Measurements from ENCODE around the gene TMTC2.
"Not testable (repeated sequence)": the region's sequence is repeated elsewhere in the genome, so short reads cannot be mapped to it uniquely, and the experiment has no call there.

The TMTC2 gene

DNA sequence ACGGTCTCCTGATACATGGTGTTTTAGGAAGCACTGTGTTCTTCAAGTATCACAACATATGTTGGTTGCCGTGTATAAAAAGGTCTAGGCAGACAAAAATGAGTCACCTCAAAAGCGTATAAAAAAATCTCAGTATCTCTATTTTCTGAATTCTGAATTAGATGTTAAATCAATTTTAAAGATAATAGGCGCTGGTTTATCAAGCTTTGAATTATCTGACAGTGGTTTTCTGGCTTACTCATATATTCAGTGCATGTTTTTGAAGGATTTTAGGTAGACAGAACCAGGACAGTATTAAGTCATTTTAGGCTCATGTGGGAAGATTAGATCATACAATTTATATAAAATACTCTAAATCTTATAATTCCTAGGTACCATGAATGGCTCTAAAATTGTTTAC lies 110.8 kb downstream of the TMTC2 start:
- DNase-seq = no peak

DNA sequence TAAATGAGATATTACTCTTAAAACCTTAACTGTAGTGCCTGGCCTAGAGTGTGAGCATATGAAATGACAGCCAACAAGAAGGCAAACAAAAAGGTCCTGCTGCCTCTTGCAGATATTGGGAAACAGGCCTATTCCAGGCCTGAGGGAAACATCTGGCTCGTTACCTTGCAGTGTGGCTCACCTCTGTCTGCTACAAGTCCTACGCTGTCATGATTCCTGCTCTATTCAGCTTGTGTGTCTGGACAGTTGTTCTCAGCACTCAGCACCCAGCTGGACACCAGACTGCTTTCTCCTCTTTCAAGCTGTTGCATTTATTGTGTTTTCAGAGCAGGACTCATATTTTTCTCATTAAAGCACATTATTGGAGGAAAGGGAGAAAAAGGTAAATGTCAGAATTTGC lies 113.5 kb downstream of the TMTC2 start:
- DNase-seq = no peak

DNA sequence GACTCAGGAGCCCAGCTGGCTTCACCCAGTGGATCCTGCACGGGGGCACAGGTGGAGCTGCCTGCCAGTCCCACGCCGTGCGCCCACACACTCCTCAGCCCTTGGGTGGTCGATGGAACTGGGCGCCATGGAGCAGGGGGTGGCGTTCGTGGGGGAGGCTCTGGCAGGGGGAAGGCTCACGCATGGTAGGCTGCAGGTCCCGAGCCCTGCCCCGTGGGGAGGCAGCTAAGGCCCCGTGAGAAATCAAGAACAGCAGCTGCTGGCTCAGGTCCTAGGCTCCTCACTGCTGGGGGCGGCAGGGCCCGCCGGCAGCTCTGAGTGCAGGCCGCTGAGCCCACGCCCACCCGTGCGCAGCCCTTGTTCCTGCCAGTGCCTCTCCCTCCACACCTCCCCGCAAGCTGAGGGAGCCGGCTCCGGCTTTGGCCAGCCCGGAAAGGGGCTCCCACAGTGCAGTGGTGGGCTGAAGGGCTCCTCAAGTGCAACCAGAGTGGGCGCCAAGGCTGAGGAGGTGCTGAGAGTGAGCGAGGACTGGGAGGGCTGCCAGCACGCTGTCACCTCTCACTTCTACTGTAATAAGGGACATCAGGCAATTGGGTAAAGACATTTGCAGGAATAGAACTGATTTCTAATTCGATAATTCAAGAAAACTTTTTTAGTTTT lies 115.4 kb downstream of the TMTC2 start:
- DNase-seq = no peak

DNA sequence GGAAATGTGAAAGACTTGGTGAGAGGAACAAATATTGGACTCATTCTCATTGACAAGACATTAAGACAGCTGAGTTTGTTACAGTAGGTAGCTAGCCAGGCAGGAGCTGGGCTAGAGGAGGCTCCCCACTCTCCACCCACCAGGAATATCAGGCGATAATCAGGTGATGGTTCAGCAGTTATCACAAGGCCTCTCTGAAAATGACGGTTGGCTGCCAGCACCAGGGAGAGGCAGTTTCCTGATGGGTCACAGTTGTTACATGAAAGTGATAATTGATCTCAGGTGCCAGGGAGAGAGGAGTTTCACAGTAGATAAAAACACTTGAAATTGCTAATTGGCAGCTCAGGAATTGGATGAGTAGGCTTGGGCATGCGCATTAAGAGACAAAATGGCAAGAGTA lies 116.5 kb downstream of the TMTC2 start:
- DNase-seq = no peak

DNA sequence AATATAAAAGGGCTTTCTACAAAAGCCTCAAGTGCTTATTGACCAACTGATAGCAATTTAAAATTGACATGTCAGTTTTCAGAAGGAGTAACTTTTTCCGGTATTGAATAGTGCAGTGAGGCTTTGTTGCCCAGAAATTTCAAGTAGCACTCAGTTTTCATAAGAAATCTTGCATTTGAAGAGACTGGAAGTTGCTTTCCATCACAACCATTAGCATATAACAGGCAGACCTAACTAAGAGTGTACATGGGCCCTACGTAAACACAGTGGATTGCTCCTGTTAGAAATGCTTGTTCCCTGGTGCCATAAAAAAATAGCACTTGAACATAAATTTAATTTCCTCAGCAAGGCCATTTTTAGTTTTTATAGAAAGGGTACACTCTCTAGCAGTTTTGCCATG lies 117.9 kb downstream of the TMTC2 start:
- no peak for DNase-seq

DNA sequence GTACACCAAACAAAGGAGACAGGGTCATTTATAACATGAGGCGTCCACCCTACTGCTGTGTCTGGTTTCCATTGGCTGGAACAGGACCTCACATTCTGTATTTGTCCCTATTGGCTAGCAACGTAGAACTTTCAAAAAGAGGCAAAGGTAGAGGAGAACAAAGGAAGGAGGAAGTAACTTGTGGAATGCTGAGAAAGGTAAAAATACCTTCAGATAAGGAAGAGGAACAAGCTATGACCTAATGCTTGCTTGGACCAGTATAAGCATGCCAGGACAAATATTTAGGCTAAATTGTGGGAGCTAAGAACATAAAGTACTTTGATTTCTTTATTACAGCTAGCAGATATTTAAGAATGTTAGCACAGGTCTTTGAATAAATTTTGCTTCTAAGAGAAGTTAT lies 118.3 kb downstream of the TMTC2 start:
- DNase-seq = not testable (repeated sequence)

DNA sequence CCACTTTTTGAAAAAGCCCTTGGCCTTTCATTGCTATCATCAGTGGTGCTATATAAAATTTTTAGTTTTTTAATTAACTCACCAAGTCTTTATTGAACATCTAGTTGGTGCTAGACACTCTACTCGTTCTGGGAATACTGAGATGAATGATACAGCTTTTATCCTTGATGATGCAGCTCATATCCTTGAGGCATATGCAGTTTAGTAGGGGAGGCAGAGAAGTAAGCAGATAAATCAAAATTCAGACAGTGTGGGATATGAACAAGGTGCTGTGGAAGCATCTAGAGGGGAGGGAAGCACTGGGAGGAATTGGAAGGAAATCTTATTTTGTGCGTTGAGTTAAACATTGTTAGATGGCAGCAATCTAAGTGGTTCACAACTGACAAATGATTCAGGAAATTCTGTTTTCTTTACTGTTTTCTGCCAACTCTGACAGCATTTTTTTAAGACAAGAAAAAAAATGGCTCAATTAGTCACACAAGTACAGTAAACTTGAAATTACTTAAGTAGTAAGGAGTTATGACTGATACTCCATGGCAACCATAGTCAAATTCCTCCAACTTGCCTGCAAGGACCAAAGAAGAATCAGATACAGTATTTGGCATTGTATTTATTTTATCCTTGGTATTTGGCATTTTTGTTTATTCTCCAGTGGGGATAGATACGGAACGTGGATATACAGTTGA lies 119.2 kb downstream of the TMTC2 start:
- no peak for DNase-seq

DNA sequence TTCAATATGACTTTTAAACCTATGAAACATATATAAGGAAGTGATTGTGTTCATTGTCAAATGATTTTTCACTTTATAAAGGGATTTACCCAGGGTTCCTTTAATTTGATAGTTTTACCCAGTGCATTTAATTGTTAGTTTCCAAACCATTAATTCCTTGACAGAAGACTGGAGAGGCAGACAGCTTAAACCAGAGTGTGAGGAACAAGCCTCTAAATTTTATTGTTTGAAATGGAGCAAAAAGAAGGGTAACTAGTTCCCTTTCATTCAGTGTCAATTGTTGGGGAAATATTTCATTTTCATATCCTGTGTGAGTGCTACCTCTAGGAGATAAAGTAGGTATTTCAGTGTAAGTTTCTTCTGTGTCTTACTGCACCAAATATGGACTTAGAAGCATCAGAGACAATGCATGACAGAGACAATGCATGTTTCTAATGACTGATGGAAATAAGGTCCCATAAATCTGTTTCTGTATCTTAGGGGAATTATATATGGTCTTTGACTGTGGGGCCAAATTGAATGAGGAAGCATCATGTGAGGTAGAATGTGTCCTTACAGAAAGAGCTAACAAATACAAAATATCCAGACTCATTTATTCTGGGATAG lies 120.5 kb downstream of the TMTC2 start:
- no peak for DNase-seq

DNA sequence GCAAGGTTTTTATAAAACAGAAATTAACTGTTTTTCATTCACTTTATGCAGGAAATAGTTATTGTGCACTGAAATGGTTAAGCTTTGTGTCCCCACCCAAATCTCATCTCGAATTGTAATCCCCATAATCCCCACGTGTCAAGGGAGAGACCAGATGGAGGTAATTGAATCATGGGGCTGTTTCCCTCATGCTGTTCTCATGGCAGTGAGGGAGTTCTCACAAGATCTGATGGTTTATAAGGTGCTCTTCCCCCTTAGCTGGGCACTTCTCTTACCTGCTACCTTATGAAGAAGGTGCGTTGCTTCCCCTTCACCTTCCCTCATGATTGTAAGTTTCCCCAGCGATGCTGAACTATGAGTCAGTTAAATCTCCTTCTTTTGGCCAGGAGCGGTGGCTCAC lies 123.9 kb downstream of the TMTC2 start:
- DNase-seq = no peak

DNA sequence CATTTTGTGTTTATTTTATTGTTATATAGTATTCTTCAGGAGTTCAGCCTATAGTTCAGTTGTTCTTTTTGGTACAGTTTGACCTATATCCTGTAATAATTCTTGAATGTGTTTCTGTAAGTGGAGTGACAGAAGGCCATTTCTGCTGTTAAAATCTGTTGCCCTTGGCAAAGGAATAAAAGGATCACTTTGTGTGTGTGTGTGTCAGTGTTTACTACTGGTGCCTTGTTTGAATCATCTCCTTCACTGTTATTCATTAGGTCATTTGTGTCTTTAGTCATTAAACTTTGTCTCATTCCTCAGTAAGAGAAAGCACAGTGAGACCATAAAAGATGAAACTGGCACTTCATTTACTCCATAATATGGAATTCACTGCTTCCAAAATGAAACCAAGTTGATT lies 130.7 kb downstream of the TMTC2 start:
- no peak for DNase-seq

DNA sequence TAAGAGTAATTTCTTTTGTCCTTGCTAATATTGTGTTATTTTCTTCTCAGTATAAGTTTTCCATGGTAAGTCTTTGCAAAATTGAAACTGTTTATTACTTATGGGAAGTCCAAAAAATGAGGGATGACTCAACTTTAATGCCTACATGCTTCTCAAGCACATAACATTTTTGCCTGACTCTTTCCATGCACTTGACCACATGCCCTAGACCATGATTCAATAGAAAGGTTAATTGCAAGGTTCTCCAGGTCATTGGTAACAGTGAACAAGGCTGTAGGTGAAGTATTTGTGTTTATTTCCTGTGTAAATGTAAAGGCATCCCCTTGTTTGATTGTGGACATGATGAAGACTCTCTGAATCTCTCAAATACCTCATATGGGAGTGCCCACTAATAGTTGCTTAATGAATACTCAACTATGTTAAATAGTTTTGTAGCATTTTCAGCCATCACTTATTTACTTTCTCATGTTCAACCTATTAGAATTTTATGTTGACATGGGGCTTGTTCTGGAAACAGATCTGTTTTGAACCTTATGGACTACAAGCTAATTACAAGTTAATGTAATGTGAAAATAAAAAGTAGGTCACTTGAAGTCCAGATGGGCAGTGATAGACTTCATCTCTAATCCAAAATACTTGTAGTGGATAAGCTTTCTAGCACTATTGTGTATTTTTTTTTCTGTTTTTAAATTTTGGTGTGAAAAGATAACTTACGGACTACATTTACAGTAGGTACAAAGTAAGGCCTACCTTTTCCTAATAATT lies 131.7 kb downstream of the TMTC2 start:
- DNase-seq = no peak

DNA sequence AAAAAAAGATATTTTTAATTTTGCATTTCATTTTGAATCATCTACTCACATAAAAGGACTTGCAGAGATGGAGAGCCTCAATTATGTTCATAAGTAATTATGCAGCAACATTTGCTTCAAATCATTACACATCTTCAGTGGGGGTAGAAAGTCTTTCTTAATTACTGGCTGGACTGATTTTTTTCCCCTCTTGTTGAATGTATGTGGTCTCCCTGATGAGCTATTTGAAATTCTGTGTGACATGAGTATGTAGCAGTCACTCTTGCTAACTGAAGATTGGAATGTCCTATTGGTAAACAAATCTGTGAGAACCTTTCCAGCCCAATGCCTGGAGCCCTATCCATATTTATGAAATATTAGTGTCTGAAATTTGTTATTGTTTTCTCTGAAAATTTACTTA lies 139.8 kb downstream of the TMTC2 start:
- DNase-seq = no peak

DNA sequence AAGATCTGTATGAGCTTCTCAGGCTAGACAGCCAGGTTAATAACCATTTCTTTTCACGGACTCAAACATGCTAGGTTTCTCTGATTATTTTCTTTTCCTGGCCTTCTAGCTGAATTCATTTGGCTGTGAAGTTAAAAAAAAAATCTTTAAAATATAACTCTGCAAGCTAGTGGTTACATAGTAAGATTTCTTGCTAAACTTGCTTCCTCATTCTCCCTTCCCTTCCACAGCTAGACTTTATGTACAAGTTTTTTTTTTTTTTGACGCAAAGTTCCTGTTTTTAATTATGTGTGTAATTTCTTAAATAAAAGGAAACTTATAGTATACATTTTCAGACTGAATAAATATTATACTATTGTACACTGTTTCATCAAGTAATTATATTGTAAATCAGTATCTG lies 145.4 kb downstream of the TMTC2 start:
- no peak for DNase-seq

DNA sequence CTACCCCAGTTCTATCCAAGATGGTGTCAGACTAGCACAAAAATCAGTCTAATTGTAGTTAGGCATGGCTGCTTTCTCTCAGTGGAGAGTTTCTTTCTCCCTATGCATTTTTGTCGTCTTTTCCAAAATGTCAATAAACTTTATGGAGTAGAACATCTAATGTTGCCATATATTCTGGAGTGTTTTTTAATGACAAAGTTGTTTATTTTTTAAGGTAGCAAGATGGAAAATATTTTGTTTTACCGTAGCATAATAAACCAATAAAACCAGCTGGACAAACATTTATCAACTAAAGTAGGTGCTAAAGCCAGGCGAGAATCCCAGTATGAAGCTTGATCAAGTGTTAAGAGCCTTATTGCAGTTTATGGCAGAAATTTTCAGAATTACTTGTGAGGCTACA lies 146.3 kb downstream of the TMTC2 start:
- no peak for DNase-seq

DNA sequence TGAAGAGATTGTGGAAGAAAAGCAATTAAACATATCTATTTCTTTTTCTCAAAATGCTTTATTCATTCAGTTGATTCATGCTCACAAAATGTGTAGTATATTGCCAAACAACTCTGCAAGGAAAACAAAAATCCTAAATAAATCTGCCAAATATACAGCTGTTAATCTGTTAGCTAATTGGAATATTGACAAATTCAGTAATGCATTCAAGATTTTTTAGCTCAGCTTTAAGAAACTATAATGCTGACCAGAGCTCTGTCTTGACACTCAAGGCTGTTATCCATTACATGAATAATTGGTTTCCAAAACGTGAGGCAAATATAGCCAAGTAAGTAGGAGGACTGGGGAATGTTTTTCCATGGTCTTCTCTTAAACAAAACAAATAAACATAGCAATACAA lies 146.8 kb downstream of the TMTC2 start:
- no peak for DNase-seq

DNA sequence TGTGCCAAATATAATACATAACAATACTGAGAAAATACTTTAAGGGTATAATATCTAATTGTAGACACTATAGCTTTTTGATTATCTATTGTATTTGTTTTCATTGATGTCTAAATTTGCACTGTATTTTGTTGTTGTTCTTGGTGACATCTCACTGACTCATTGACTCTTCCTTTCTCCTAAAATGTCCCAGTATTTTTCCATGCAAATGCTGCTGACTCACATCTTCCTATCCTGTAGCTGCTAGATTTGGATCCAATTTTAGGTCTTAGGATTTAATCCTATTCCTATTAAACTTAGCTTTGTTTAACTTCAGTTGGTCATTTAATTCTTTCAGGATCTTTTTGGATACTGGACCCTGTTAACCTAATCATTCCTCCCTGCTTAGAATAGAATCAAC lies 148.5 kb downstream of the TMTC2 start:
- DNase-seq = no peak

DNA sequence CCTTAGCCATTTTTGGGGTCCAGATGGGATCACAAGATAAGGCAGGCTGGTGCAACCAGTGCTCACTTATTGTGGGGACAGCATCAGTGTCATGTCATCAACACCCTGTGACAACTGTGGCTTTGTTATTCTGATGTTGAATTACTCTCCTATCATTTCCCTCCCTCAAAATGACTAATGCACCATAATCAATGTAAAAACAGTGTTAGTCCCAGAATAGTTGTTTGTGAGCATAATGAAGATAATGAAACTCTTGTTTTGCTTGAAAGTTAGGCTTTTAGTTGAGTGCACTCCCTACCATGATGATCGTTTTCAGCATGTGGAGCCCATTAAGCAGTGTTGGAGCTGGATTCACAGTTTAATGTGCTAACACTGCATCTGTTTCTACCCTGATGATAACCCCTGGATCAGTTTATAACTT lies 151.4 kb downstream of the TMTC2 start:
- DNase-seq = no peak

DNA sequence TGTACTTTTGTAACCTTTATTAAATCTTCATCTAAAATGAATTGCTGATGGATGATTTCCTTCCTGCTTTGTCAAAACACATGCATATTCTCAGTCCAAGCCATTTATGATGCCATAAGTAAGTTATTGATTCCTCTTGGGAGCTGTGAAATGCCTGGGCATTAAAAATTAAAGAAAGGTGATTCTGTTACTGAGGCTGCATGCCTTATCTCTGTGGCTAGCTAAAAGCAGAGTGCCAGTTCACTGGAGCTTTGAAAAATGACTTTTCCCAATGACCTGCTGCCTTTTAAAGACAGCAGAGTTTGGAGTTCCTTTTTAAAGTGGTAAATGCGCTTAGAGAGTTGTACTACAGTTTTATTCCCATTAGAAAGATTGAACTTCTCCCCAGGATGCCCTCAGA lies 152.1 kb downstream of the TMTC2 start:
- DNase-seq = no peak

DNA sequence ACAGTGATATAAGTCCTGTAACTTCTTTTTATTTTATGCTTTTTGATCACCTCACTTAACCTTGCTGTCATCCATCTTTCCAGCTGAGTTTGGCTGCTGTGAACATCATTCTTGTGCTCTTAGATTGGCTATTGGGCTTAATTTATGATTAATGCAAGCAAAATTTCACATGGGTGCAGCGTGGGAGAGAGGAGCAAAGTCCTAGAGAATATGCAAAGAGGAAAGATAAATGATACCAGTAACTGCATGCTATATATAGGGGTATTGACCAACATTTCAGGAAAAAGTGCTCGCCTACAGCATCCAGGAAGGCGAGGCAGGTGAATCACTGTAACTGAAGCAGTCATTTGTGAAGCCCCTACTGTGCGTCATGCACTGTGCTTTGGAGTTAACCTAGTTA lies 153.1 kb downstream of the TMTC2 start:
- DNase-seq = no peak

DNA sequence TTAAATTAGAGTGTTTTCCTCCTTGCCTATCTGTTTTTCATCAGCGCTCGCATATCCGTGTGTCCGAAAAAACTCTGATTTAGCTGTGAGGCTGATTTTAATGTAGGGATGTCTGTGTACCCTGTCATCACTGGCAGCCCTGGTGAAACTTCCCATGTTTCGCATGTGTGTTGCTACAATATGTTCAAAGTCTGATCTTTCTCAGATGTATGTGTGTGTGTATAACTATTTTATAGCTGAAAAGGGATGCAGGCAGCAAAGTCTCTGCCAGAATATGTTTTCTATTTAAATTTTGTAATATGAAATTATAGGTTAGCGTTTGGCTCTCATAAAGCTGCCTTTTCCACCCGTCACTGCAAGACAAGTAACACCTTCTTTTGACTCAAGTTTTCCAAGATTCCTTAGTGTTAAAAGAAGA lies 154.8 kb downstream of the TMTC2 start:
- DNase-seq = no peak

DNA sequence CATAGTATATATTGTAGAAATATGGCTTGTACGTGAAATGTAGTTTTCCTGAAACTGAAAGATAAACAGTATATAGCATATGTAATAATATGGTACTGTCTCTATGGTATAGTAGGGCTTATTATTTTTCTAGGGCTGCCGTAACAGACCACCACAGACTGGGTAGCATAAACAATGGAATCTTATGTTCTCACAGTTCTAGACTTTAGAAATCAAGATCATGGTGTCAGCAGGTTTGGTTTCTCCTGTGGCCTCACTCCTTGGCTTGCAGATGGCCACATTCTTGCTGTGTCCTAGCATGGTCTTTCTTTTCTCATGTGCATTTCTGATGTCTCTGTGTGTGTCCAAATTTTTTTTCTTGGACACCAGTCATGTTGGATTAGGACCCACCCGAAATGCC lies 155.8 kb downstream of the TMTC2 start:
- DNase-seq = no peak

DNA sequence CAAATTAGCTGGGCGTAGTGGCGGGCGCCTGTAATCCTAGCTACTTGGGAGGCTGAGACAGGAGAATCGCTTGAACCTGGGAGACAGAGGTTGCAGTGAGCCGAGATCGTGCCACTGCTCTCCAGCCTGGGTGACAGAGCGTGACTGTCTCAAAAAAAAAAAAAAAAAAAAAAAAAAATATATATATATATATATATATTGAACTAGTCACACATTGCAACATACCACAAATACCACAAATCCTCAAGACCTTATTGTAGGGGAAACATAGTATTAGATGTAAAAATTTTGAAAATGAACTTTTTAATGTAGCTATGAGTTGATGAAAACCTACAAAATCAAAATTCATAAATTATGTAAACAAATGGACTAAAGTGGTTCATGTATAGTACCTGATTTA lies 158.4 kb downstream of the TMTC2 start:
- not testable (repeated sequence) for DNase-seq

DNA sequence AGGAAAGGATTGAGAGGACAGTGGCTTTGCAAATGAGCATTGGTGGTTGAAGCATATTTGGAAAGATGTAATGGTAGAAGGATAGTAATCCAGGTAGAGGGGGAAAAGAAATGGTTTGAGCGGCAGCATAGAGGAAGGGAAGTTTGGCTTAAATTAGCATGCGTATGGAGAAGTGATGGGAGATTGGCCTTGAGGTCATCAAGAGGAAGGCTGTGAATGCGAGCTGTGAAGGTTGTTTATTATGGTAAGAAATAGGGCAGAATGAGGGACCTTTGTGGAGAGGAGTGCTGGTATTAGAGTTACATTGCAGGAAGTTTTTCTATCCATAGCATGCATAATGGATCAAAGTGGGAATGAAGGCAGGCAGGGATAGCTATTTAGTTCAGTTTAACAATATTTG lies 162.1 kb downstream of the TMTC2 start:
- DNase-seq = no peak

DNA sequence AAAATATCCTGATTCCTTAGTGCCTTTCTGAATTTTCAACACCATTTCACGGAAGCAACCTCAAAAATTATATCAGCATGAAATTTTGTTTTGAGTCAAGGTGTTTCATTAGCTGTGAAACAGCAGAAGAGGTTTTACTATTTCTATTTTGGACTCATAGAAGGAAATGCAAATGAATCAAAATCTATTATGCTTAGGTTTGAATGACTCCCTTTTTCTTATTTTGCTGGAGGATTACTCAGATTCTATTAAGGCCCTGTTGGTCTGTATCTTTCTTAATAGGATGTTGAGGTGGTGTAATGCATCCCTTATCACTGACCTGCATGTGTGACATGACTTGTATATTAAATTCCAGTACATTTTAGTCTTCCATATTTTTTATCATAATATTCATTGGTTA lies 165.8 kb downstream of the TMTC2 start:
- no peak for DNase-seq

Data from NCI-H1048 (cell line).